HUES64 (cell line): ENCODE results near the gene MACROD1.

Experiments used
- H3K27ac ChIP-seq: 2 replicates; pipeline ENCODE4 v1.7.0; 2013; ENCODE audit warnings: low read depth, low read length, inconsistent platforms
- H3K27me3 ChIP-seq: 2 replicates; pipeline ENCODE4 v1.6.1; 2013; ENCODE audit warnings: mild to moderate bottlenecking, low read length; ENCODE audit not compliant: insufficient read depth
- H3K36me3 ChIP-seq: 2 replicates; pipeline ENCODE4 v1.6.1; 2013; ENCODE audit warnings: mild to moderate bottlenecking, low read length; ENCODE audit not compliant: insufficient read depth
- H3K4me1 ChIP-seq: 2 replicates; pipeline ENCODE4 v1.6.1; 2013; ENCODE audit warnings: mild to moderate bottlenecking, low read length, moderate library complexity; ENCODE audit not compliant: insufficient read depth
- H3K4me3 ChIP-seq: 2 replicates; pipeline ENCODE4 v1.5.1; 2013; ENCODE audit warnings: mild to moderate bottlenecking, low read length, moderate library complexity
- H3K9ac ChIP-seq: 2 replicates; pipeline ENCODE4 v1.6.1; 2013; ENCODE audit warnings: mild to moderate bottlenecking, low read depth, low read length
- H3K9me3 ChIP-seq: 2 replicates; pipeline ENCODE4 v1.6.1; 2013; ENCODE audit warnings: low read depth, low read length; ENCODE audit not compliant: insufficient read depth
- WGBS: fragments of 150-250, 120-280 bp; methylation state at CpG from one replicate; pipeline ENCODE4 v1.1.7; 2013; ENCODE audit warnings: missing lambda C conversion rate; 5-methylcytosine and 5-hydroxymethylcytosine counted together

Gene MACROD1

DNA sequence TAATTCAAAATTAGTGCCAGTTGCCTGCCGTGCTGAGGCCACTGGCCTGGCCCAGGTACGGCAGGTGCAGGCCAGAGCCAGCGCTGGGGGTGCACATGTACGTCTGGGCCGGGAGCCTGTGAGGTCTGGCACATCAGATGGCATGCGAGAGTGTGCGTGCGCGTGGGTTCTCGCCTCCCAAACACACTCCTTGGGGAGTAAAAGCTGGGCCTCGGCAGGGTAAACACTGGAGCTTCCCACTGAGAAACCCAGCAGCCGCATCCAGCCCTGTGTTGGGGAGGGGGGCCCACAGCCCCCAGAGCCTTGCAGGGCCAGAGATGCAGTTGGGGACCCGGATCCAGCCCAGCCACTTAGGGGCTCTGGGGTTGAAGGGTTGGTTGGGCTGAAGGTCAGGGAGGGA is 92.4 kb downstream of the MACROD1 start:
- H3K36me3 ChIP-seq = no peaks in the 10 kb centered on the region
- 80% methylated on average over 13 of the region's 13 CpGs for WGBS
- no peak overlapping the region for H3K9ac ChIP-seq
- no peaks in the 10 kb centered on the region for H3K9me3 ChIP-seq
- no peak overlapping the region for H3K27ac ChIP-seq
- H3K27me3 ChIP-seq = peaks cover 6% of the 10 kb centered on the region
- no peak overlapping the region for H3K4me3 ChIP-seq
- H3K4me1 ChIP-seq = peaks cover 5% of the 10 kb centered on the region

DNA sequence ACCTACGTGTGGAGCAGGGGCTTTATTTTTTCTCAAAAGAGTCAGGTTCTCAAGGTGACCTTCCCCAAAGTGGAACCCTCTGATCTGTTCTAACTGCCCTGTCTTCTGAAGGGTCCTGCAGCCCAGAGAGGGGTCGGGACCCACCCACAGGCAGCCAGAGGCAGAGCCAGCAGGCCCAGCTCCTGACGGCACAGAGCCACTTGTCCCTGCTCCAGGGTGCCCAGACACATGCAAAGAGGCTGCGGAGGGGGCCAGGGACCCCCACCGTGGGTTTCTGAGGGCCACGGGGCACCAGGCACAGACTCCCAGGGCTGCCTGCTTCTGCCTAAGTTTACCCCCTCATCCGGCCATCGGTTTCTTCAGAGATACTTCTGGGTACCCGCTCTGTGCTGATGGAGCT is 93.0 kb downstream of the MACROD1 start:
- H3K27ac ChIP-seq = no peak overlapping the region
- H3K36me3 ChIP-seq = no peaks in the 10 kb centered on the region
- H3K4me1 ChIP-seq = peaks cover 9% of the 10 kb centered on the region
- WGBS = 86% methylated on average over 9 of the region's 9 CpGs
- H3K27me3 ChIP-seq = peaks cover 12% of the 10 kb centered on the region
- H3K4me3 ChIP-seq = no peak overlapping the region
- H3K9me3 ChIP-seq = no peaks in the 10 kb centered on the region
- H3K9ac ChIP-seq = no peak overlapping the region

DNA sequence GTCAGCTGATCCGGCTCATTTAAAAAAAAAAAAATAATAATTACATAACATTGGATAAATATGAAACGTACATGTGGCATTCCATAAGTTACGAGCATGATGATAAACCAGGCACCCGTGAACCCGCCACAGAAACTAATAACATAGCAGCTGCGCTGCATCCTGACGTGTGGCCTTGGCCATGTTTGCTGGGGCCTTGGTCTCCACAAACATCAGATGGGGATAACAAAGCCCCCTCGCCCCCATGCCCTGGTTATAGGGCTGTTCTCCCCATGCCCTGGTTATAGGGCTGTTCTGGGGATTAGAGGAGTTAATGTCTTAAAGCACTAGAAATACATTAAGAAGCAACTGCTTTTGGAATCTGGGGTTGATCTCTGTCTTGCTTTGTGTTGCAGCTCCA is 93.5 kb downstream of the MACROD1 start:
- Histone ChIP-seq H3K4me3 (no peak overlapping the region), H3K36me3 (no peaks in the 10 kb centered on the region), H3K4me1 (peaks cover 13% of the 10 kb centered on the region), H3K27me3 (peaks cover 12% of the 10 kb centered on the region), H3K27ac (no peak overlapping the region), H3K9ac (no peak overlapping the region), H3K9me3 (no peaks in the 10 kb centered on the region)
- WGBS = 94% methylated on average over 7 of the region's 8 CpGs

DNA sequence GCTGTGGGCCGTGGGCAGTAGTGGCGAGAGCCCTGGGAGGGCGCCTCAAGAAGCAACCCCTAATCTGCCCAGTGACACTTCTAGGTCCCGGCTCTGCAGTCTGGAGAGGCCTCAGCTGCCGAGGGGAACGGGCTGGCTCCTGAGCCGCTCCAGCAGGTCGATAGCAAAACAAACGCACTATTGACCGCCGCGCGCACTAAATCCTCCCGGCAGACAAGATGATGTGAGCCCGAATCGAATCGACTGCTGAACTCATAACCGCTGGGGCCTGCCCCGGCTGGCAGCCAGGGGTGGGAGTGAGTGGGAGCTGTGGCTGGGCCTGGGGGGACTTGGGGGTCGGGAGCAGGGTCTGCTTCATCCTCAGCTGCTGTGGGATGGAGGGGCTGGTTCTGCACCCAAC is 94.1 kb downstream of the MACROD1 start:
- 94% methylated on average over 20 of the region's 20 CpGs for WGBS
- peaks cover 13% of the 10 kb centered on the region for H3K4me1 ChIP-seq
- H3K9ac ChIP-seq = no peak overlapping the region
- H3K4me3 ChIP-seq = no peak overlapping the region
- H3K27ac ChIP-seq = no peak overlapping the region
- no peaks in the 10 kb centered on the region for H3K9me3 ChIP-seq
- H3K27me3 ChIP-seq = peaks cover 12% of the 10 kb centered on the region
- H3K36me3 ChIP-seq = no peaks in the 10 kb centered on the region

DNA sequence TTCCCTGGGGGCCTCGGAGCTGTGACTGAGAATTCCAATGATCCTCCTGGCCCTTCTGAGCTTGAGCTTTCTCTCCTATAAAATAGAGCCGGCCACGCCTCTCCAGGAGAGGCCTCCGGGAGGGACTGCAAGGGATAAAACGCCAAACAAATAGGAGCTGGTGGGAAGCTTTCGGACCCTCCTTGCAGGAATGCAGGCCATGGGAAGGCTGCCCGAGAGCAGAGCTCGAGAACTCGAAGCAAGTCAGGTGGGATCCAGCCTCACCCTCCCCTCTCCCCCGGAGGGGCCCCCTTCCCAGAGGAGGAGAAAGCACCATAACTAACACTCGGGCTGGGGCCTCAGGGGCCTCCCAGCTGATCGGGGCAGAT is 95.6 kb downstream of the MACROD1 start:
- Histone ChIP-seq H3K4me3 (no peak overlapping the region), H3K4me1 (peaks cover 13% of the 10 kb centered on the region), H3K9me3 (no peaks in the 10 kb centered on the region), H3K27me3 (peaks cover 9% of the 10 kb centered on the region), H3K27ac (no peak overlapping the region), H3K36me3 (no peaks in the 10 kb centered on the region), H3K9ac (no peak overlapping the region)
- WGBS = 37% methylated on average over 12 of the region's 12 CpGs

DNA sequence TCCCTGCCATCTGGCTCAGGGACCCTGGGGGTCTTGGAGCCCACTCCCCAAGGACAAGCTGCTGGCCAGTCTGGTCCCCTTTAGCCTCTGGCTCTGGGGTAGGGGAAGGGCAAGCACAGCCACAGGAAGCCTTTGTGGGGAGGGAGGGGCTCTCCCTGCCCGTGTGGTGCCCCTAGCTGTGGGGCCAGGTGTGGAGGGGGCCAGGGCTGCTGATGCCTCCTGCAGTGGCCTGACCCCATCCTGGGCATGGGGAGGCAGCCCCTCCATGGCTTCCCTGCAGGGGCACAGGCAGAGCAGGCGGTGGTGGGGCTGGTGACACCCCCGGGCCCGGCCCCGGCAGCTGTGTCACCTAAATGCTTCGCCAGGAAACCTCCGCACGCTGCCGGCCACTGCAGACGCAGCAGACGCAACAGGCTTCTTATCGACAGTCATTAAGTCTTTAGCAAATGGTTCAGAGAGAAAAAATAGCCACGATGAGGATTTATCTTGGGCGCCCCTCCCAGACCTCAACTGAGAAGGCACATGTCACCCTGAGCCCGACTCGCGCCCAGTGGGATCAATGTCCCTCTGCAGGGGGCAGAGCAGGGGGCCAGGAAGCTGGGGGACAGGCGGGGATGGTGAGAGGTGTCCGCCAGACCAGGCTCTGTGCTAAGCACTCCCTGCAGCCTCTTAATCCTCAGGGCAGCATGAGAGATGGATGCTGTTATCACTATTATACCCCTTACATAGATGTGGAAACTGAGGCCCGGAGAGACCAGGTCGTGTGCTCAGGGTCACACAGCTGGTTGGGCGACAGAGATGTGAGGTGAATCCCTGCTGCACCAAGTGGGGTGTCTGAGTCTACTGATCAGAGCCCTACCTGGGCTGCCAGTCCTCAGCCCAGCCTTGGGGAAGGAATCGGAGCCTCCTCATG is 96.3 kb downstream of the MACROD1 start:
- Histone ChIP-seq H3K4me1 (peaks cover 13% of the 10 kb centered on the region), H3K27me3 (peaks cover 11% of the 10 kb centered on the region), H3K36me3 (no peaks in the 10 kb centered on the region), H3K9me3 (no peaks in the 10 kb centered on the region), H3K27ac (no peak overlapping the region), H3K9ac (no peak overlapping the region; the same call in 1 of the 2 replicates), H3K4me3 (no peak overlapping the region)
- 83% methylated on average over 22 of the region's 23 CpGs for WGBS

DNA sequence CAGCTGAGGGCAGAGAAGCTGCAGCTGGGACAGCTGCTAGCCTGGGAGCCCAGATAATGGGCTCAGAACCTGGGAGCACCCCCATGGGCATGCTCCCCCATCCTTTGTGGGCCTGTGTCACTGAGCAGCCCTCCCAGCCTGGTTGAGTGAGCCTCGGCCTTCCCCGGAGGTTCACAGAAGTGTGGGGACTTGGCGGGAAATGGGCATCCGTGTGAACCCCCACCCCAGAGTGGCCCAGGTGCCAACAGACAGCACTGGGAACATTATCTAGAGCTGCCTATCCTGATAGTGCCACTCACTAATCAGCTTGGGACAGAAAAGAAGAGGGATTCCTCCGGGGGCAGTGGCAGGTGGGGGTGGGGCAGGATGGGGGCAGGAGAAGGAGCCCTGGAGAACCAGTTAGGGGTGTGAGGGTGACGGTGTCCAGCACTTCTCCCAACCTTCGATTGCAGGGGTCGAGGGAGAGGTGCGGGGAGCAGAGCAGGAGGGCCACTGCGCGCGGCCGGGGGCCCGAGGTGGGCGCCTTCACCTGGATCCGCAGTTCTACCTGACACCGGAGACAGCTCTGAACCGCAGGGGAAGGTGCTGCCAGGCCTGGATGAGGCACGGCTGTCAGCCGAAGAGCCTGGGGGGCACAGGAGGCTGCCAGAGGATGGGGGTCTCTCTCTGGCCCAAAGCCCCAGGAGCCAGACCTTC is 97.1 kb downstream of the MACROD1 start:
- Histone ChIP-seq H3K27me3 (peaks cover 19% of the 10 kb centered on the region), H3K9ac (no peak overlapping the region), H3K36me3 (no peaks in the 10 kb centered on the region), H3K27ac (no peak overlapping the region), H3K4me3 (no peak overlapping the region), H3K4me1 (peaks cover 13% of the 10 kb centered on the region), H3K9me3 (no peaks in the 10 kb centered on the region)
- 91% methylated on average over 20 of the region's 20 CpGs for WGBS

DNA sequence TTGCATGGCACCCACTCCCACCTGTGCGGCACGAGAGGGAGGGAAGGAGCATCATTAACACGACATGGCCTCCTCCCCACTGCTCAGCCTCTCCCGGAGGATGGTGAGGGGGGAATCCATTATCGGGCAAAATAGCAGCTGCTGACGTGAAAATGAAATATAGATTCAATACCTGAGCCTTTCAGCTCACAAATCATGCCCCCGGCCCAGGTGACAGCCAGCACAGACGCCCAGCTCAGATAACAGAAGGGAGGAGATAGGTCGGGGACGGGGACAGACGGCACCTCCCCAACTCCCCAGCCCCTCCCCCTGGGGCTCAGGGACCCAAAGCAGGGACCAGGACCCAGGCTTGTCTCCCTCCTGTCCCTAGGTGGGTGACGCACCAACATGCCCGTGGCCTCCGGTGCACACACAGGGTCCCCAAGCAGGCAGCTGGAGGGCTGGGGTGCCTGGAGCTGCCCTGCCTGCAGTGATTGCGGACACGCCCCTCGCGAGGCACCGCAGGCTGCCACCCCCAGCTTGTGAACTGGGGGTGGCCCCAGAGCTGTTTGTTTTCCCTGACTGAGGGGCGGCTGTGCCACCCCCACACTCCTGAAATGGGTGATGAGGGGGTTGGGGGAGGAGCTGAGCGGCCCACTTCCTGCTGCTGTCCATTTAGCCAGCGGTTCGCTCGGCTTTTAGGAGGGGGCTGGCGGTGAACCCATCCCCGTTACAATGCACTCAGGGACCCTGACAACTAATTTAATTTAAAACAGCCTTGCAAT is 98.5 kb downstream of the MACROD1 start:
- Histone ChIP-seq H3K27me3 (peaks cover 33% of the 10 kb centered on the region), H3K4me1 (peaks cover 13% of the 10 kb centered on the region), H3K4me3 (no peak overlapping the region), H3K9ac (no peak overlapping the region), H3K36me3 (no peaks in the 10 kb centered on the region), H3K9me3 (no peaks in the 10 kb centered on the region), H3K27ac (no peak overlapping the region)
- 64% methylated on average over 26 of the region's 26 CpGs for WGBS

DNA sequence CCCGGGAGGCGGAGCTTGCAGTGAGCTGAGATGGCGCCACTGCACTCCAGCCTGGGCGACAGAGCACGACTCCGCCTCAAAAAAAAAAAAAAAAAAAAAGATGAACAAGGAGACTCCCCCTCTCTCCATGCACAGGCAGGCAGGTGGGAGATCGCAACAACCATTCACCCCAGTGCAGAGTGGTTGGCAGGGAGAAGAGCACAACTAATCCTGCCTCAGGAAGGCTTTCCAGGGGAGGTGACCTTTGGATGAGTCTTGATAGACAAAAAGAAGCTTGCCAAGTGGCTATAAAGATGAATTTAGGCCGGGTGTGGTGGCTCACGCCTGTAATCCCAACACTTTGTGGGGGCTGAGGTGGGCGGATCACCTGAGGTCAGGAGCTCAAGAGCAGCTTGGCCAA is 100.2 kb downstream of the MACROD1 start:
- no peak overlapping the region for H3K27ac ChIP-seq
- WGBS = 96% methylated on average over 7 of the region's 10 CpGs
- H3K4me3 ChIP-seq = no peak overlapping the region

DNA sequence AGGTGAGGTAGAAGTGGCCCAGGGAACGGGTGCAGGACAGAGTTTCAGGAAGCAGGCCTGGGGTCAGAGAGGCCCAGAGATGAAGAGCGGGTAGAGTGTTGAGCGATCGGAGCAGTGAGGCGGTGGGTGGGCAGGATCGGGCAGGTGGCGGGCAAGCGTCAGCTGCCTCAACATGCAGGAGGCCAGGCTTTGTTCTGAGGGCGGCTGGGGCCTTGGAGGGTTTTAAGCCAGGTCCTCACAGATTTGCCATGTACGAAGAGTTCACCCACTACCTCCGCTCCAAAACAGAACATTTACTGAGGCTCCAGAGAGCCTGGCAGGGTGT is 100.8 kb downstream of the MACROD1 start:
- WGBS = 96% methylated on average over 11 of the region's 11 CpGs
- H3K27me3 ChIP-seq = peaks cover 52% of the 10 kb centered on the region
- peaks cover 11% of the 10 kb centered on the region for H3K4me1 ChIP-seq

More for the DNA sequence above, 100.2 kb downstream of the MACROD1 start:
- Histone ChIP-seq H3K27me3 (peaks cover 46% of the 10 kb centered on the region), H3K36me3 (no peaks in the 10 kb centered on the region), H3K9me3 (no peaks in the 10 kb centered on the region), H3K9ac (no peak overlapping the region), H3K4me1 (peaks cover 15% of the 10 kb centered on the region)

More for the DNA sequence above, 100.8 kb downstream of the MACROD1 start:
- no peaks in the 10 kb centered on the region for H3K36me3 ChIP-seq
- no peaks in the 10 kb centered on the region for H3K9me3 ChIP-seq
- no peak overlapping the region for H3K27ac ChIP-seq
- no peak overlapping the region for H3K4me3 ChIP-seq
- no peak overlapping the region for H3K9ac ChIP-seq
